K562 (cell line): Measurements from ENCODE around the gene HOXB5. TPM values are rescaled to one million over a fixed set of nuclear protein-coding genes. Genes with fewer than 3 reads are reported as not detected.
A peak's percentile ranks its signal among the peaks of the same experiment; 100 is the strongest.

ENCODE experiments used
- BRD9 ChIP-seq: fragments of 450-650 bp; IDR thresholded peaks from 2 replicates; pipeline ENCODE4 v1.6.1; 2018; ENCODE audit warnings: low read depth; ENCODE audit not compliant: partially characterized antibody
- CBX1 ChIP-seq: sonication (generic); IDR thresholded peaks from 2 replicates; pipeline ENCODE4 v1.6.1; 2016; ENCODE audit warnings: antibody characterized with exemption, low read depth, mild to moderate bottlenecking
- CREB1 ChIP-seq, 2 experiments: sonication (generic) in 1 of 2; formaldehyde crosslinking in 1 of 2; IDR thresholded peaks; 2 replicates each; pipeline versions ENCODE4 v1.6.1 to v1.8.0; 2012 to 2022; ENCODE audit warnings: inconsistent platforms in 1 of 2, mild to moderate bottlenecking in 1 of 2, missing genetic modification reagents in 1 of 2, moderate library complexity in 1 of 2
- ELF2 ChIP-seq: fragments of 250-450 bp; sonication (Bioruptor Pico); IDR thresholded peaks from 2 replicates; pipeline ENCODE4 v1.5.0; 2021; ENCODE audit warnings: mild to moderate bottlenecking
- ESRRB ChIP-seq: fragments of 250-450 bp; sonication (Bioruptor Pico); IDR thresholded peaks from 2 replicates; pipeline ENCODE4 v1.5.0; 2020; ENCODE audit warnings: mild to moderate bottlenecking, moderate library complexity, borderline replicate concordance
- ETV1 ChIP-seq: fragments of 450-650 bp; conservative IDR thresholded peaks from 2 replicates; pipeline ENCODE4 v1.6.1; 2016; ENCODE audit warnings: missing genetic modification characterization, control low read depth, low read depth, missing compliant biosample characterization
- FOSL1 ChIP-seq: fragments of 200-800 bp; sonication (Bioruptor generic); conservative IDR thresholded peaks from 2 replicates; pipeline ENCODE4 v1.6.1; 2016; ENCODE audit warnings: missing genetic modification characterization, missing compliant biosample characterization
- FOXP1 ChIP-seq: sonication (generic); formaldehyde crosslinking; IDR thresholded peaks from 2 replicates; pipeline ENCODE4 v1.8.0; 2022; ENCODE audit warnings: mild to moderate bottlenecking, missing genetic modification reagents
- GABPA ChIP-seq: fragments of 200-800 bp; sonication (Bioruptor generic); conservative IDR thresholded peaks from 2 replicates; pipeline ENCODE4 v1.6.1; 2016; ENCODE audit warnings: low read depth, missing genetic modification characterization, missing compliant biosample characterization
- HDAC2 ChIP-seq: fragments of 450-650 bp; IDR thresholded peaks from 2 replicates; pipeline ENCODE4 v1.6.1; 2016; ENCODE audit warnings: mild to moderate bottlenecking
- HMG20A ChIP-seq: fragments of 450-650 bp; formaldehyde crosslinking; conservative IDR thresholded peaks from 2 replicates; pipeline ENCODE4 v1.4.0; 2020; ENCODE audit warnings: mild to moderate bottlenecking, mixed read lengths
- MIER1 ChIP-seq: fragments of 450-650 bp; IDR thresholded peaks from 2 replicates; pipeline ENCODE4 v1.6.1; 2016; ENCODE audit warnings: antibody characterized with exemption, mild to moderate bottlenecking, low read depth
- MXI1 ChIP-seq: IDR thresholded peaks from 2 replicates; pipeline ENCODE4 v1.6.1; 2011; ENCODE audit warnings: low read depth, mild to moderate bottlenecking, improper control_type of control experiment, low read length
- MYC ChIP-seq, 2 experiments: fragments of 250-450 bp in 1 of 2; sonication (Bioruptor Pico) in 1 of 2; IDR thresholded peaks; 2 replicates each; pipeline versions ENCODE4 v1.5.1 to v1.6.1; 2012 to 2021; ENCODE audit warnings: low read depth in 2 of 2, borderline replicate concordance in 1 of 2, improper control_type of control experiment in 1 of 2, low read length in 1 of 2, mild to moderate bottlenecking in 1 of 2, moderate library complexity in 1 of 2
- NBN ChIP-seq: fragments of 450-650 bp; IDR thresholded peaks from 2 replicates; pipeline ENCODE4 v1.6.1; 2016; ENCODE audit warnings: low read depth, mild to moderate bottlenecking
- NRF1 ChIP-seq, 2 experiments: fragments of 450-650 bp; IDR thresholded peaks in 1 of 2; conservative IDR thresholded peaks in 1 of 2; 2 replicates each; pipeline ENCODE4 v1.6.1; 2014; ENCODE audit warnings: mild to moderate bottlenecking in 2 of 2
- POLR2AphosphoS2 ChIP-seq: IDR thresholded peaks from 2 replicates; pipeline ENCODE4 v1.6.1; 2012; ENCODE audit warnings: low read length, improper control_type of control experiment
- POLR2AphosphoS5 ChIP-seq: IDR thresholded peaks from 2 replicates; pipeline ENCODE4 v1.6.1; 2011; ENCODE audit warnings: mild to moderate bottlenecking, low read depth, low read length, moderate library complexity; ENCODE audit not compliant: control insufficient read depth, insufficient read depth
- SMARCA4 ChIP-seq: fragments of 450-650 bp; IDR thresholded peaks from 2 replicates; pipeline ENCODE4 v1.6.1; 2016
- SOX6 ChIP-seq: fragments of 450-650 bp; IDR thresholded peaks from 2 replicates; pipeline ENCODE4 v1.6.1; 2014; ENCODE audit warnings: mild to moderate bottlenecking
- TBL1XR1 ChIP-seq, 2 experiments: IDR thresholded peaks; 2 replicates each; pipeline ENCODE4 v1.6.1; 2012; ENCODE audit warnings: improper control_type of control experiment in 2 of 2, low read length in 2 of 2, mild to moderate bottlenecking in 1 of 2
- ZNF134 ChIP-seq: fragments of 250-450 bp; sonication (Bioruptor Pico); conservative IDR thresholded peaks from 2 replicates; pipeline ENCODE4 v1.4.0; 2020
- ZNF311 ChIP-seq: fragments of 250-450 bp; sonication (Bioruptor Pico); IDR thresholded peaks from 2 replicates; pipeline ENCODE4 v1.4.0; 2020; ENCODE audit warnings: mild to moderate bottlenecking, moderate library complexity
- ZNF589 ChIP-seq: fragments of 200-800 bp; sonication (Bioruptor generic); IDR thresholded peaks from 2 replicates; pipeline ENCODE4 v1.6.1; 2016; ENCODE audit warnings: low read depth, missing genetic modification characterization, missing compliant biosample characterization
- ZNF780A ChIP-seq: fragments of 250-450 bp; sonication (Bioruptor Pico); IDR thresholded peaks from 2 replicates; pipeline ENCODE4 v1.5.0; 2021; ENCODE audit warnings: mild to moderate bottlenecking
- polyA plus RNA-seq, 8 experiments: library from polyadenylated mRNA; depleted of rRNA in 4 of 8; stranded (reverse) in 5 of 8; unstranded in 3 of 8; fragments of >200 nt; fragmentation: Nextera tagmentation in 2 of 8; fragmentation: Illumina TruSeq in 1 of 8; extraction: Ambion mirVana in 2 of 8; extraction: Trizol in 1 of 8; gene quantifications; 2 replicates each; pipeline versions ENCODE4 v1.2.1 to v1.2.3, GENCODE V29; 2011 to 2014; ENCODE audit warnings: inconsistent platforms in 1 of 8, missing spikeins in 1 of 8
- total RNA-seq, 7 experiments: library from RNA; depleted of rRNA in 6 of 7; stranded (reverse); fragments of >200 nt in 6 of 7; fragmentation: Illumina TruSeq in 2 of 7; extraction: Trizol in 2 of 7; gene quantifications; 2 replicates each; pipeline versions ENCODE4 v1.2.1 to v1.2.3, GENCODE V29; 2011 to 2021; ENCODE audit warnings: low replicate concordance in 1 of 7
- TF ChIP-seq, protein P1 (sequence below): fragments of 450-650 bp; IDR thresholded peaks from 2 replicates; pipeline ENCODE4 v1.6.1; 2018; ENCODE audit not compliant: partially characterized antibody

Gene HOXB5
- total and polyA plus RNA-seq, 9 of the 15 experiments (the other 6 are each of a cell fraction or from before 2014, with no cell fraction given): 0.24 to 2.7 (median 0.65) TPM

DNA sequence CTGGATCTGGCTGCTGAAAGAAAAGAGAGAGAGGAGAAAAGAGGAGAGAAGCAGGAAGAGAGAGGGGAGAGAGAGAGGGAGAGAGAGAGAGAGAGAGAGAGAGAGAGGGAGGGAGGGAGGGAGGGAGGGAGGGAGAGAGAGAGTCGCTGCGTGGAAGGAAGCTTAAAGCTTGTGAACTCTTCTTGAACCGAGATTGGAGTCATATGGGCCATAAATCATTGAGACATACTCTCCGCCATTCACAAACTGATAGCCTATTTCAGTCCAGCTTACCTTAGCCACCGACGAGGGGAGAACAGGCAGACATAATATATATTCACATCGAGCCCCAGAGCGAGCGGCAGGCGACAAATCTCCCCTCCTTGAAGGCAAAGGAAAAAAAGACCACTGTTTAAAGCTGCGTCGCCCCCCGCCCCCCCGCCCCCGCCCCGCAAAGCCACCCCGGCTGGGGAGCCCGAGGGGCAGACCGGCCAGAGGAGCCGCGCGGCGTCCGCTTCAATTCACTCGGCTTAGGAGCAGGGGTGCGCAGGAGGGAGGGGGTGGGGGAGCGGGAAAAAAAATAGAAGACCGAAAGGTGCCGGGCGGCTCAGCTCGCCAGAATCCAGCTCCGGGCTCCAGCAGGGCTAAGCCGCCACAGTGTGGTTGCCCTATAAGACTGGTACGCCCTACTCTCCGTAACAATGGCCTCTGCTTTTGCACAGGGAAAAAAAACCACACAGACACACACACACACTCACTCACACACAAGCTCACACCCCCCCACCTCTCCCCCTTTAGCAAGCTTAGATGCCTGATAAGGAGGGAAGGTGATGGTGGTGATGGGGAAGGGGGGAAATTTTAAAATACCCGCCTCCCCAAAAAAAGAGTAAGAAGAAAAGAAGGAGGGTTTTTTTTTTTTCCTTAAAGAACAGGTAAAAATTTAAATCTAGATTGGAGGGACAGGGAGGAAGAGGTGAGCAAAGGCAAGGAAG lies 38.0 kb downstream of the HOXB5 start (continued):
- peak; percentile 13 to 25; a peak in 1 of 4 replicates for TF ChIP-seq NRF1 (conservative IDR thresholded peaks at IDR 0.05 in 1 of 2, IDR thresholded peaks at IDR 0.05 in 1 of 2)
- peak; percentile 88 for TF ChIP-seq BRD9
- TF ChIP-seq HDAC2: peak; percentile 30; the same call in 1 of the 2 replicates
- no peak for TF ChIP-seq ZNF311 (CRISPR knock-in tag)
- peak; percentile 59; the same call in 1 of the 2 replicates for TF ChIP-seq MIER1
- TF ChIP-seq, protein P1, sequence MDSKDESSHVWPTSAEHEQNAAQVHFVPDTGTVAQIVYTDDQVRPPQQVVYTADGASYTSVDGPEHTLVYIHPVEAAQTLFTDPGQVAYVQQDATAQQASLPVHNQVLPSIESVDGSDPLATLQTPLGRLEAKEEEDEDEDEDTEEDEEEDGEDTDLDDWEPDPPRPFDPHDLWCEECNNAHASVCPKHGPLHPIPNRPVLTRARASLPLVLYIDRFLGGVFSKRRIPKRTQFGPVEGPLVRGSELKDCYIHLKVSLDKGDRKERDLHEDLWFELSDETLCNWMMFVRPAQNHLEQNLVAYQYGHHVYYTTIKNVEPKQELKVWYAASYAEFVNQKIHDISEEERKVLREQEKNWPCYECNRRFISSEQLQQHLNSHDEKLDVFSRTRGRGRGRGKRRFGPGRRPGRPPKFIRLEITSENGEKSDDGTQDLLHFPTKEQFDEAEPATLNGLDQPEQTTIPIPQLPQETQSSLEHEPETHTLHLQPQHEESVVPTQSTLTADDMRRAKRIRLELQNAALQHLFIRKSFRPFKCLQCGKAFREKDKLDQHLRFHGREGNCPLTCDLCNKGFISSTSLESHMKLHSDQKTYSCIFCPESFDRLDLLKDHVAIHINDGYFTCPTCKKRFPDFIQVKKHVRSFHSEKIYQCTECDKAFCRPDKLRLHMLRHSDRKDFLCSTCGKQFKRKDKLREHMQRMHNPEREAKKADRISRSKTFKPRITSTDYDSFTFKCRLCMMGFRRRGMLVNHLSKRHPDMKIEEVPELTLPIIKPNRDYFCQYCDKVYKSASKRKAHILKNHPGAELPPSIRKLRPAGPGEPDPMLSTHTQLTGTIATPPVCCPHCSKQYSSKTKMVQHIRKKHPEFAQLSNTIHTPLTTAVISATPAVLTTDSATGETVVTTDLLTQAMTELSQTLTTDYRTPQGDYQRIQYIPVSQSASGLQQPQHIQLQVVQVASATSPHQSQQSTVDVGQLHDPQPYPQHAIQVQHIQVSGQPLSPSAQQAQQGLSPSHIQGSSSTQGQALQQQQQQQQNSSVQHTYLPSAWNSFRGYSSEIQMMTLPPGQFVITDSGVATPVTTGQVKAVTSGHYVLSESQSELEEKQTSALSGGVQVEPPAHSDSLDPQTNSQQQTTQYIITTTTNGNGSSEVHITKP: peak; percentile 97
- TF ChIP-seq HMG20A (CRISPR knock-in tag): no peak
- no peak; the same call in 1 of the 2 replicates for TF ChIP-seq SOX6
- TF ChIP-seq ZNF780A: no peak
- peak; percentile 83 for TF ChIP-seq POLR2AphosphoS5
- TF ChIP-seq MYC (IDR thresholded peaks at IDR 0.05; ENCODE audit: low read depth, low read length): peak; percentile 50; the same call in 1 of the 2 replicates
- TF ChIP-seq MYC (CRISPR knock-in tag; IDR thresholded peaks at IDR 0.05; ENCODE audit: borderline replicate concordance, low read depth): no peak
- no peak for TF ChIP-seq CREB1 (IDR thresholded peaks at IDR 0.05)
- no peak for TF ChIP-seq CREB1 (CRISPR knock-in tag; IDR thresholded peaks at IDR 0.05)
- TF ChIP-seq SMARCA4: peak; percentile 76
- no peak for TF ChIP-seq ESRRB
- TF ChIP-seq ZNF589 (CRISPR knock-in tag): peak; percentile 29; the same call in 1 of the 2 replicates
- TF ChIP-seq FOXP1: no peak
- TF ChIP-seq NBN: peak; percentile 75
- TF ChIP-seq MXI1: 0 out of 2 replicates have a peak, but pooled peaks have one; percentile 19
- TF ChIP-seq TBL1XR1 (IDR thresholded peaks at IDR 0.05; ENCODE audit: low read length in 2 of 2): peak in 1 of 2 experiments; percentile 93; a peak in 2 of 4 replicates
- TF ChIP-seq FOSL1 (tag): peak; percentile 49; the same call in 1 of the 2 replicates
- no peak for TF ChIP-seq ELF2 (CRISPR knock-in tag)
- no peak for TF ChIP-seq CBX1
- TF ChIP-seq ETV1 (tag): peak; percentile 59
- TF ChIP-seq GABPA (tag): peak; percentile 49; the same call in 1 of the 2 replicates
- no peak for TF ChIP-seq POLR2AphosphoS2
- no peak for TF ChIP-seq ZNF134 (CRISPR knock-in tag)
